HG03469 (cell line): ENCODE measurements around the gene MINPP1.

Source experiments
- ATAC-seq: cut with Tn5 transposase; IDR thresholded peaks from one replicate; pipeline ENCODE4 v1.9.1; 2021; ENCODE audit warnings: mild to moderate bottlenecking, moderate library complexity, moderate number of reproducible peaks; ENCODE audit not compliant: unreplicated experiment

The MINPP1 gene

GRCh38 chr10:87519582-87519981 is 14.9 kb downstream of the MINPP1 start:
- ATAC-seq = no peak

DNA sequence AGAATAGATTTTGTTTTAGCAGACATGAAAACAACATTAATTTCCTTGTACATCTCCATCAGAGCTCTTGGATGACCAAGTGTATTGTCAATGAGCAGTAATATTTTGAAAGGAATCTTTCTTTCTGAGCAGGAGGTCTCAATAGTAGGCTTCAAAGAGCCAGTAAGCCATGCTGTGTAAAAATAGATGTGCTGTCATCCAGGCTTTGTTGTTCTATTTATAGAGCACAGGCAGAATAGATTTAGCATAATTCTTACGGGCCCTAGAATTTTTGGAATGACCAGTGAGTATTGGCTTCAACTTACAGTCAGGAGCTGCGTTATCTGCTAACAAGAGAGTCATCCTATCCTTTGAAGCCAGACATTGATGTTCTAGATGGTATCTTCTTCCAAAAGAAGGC is 19.0 kb downstream of the MINPP1 start:
- ATAC-seq = no peak

DNA sequence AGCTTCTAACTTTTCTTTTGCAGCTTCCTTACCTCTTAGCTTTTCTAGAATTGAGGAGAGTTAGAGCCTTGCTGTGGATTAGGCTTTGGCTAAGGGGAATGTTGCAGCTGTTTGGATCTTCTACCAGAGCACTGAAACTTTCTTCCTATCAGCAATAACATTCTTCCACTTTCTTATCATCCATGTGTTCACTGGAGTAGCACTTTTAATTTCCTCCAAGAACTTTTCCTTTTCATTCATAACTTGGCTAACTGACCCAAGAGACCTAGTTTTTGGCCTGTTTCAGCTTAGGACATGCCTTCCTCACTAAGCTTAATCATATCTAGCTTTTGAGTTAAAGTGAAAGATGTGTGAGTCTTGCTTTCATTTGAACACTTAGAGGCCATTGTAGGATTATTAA is 19.6 kb downstream of the MINPP1 start:
- no peak for ATAC-seq

DNA sequence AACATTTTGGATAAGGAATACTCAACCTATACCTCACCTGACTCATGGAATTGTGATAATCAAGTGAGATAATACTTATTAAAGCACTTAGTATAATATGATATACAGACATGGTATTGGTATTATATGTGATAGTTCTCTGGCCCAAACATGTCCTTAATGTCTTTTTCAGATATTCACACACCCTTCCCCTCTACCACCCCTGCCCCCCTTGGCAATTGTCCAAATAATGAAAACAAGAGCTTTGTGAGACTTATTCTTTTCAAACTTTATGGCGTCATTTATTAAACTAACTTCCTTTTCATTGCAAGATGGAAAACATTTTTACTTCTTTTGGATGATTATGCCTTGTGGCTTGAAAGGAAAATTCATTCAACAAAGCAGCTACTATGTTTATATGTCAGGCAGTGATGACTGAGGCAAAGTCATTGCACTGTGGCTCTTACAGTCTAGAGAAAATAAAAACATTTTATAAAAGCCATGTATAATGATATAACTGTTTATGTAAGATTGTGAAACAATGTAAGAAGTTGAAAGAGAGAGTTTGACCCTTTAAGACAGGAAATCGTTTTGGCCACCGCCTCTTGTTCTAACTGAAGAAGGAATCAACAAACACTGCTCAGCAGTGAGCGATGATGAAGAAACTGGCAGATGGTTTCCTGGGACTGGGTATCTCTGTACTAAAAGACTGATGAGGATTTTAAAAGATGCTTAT is 27.4 kb downstream of the MINPP1 start:
- no peak for ATAC-seq

DNA sequence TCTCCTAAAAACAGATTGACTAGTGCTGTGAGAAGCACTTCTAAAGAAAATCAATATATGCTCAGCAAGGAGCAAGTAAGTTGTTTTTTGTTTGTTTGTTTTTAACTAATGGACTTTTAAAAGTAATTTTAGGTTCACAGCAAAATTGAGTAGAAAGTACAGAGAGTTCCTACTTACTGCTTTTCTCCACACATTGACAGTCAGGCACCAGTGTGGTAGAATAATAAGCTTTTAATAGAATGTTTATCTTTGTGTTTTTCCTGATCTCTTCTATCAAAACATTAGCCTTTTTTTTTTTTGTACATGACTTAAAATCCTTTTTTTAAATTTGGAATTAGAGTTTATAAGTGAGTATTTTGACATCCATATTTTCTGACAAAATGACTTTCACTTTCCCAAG is 28.0 kb downstream of the MINPP1 start:
- ATAC-seq = no peak

- ATAC-seq = no peak
Observed at GRCh38 chr10:87534173-87534858, 29.6 kb downstream of the MINPP1 start.

GRCh38 chr10:87538092-87539015 is 33.7 kb downstream of the MINPP1 start:
- ATAC-seq = no peak

DNA sequence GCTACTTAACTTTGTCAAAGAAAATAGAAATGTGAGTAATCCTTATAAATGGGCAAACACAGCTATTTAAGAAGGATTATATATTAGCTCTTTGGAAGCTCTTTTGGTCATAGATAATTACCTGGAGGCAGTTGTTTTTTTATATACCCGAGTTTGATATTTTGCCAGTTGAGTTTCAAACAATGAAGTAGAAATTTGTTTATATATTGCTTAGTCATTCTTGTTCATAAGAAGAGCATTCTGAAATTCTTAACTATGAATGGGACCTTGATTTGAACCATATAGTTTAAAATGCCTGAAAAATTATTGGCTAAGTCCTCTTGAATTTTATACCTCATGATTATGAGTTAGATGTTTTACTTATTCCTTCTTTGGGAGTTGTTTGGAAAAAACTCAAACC is 36.4 kb downstream of the MINPP1 start:
- ATAC-seq = no peak

DNA sequence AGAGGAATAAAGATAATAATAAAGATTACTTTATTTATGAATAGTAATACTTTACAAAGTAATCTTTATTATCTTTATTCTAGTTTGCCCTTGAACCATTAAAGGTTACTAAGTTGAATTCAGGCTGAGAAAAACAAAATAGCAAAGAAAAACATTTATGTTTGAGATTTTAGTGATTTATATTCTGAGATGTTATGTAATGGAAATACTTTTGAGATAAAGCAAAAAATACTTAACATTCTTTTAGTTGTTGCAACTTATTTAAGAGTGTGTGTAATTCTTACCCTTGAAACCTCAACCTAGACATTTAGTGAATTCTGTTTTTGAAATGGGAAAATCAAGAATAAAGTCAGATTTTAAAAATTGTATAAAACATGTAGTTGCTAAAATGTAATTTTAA is 40.0 kb downstream of the MINPP1 start:
- no peak for ATAC-seq

DNA sequence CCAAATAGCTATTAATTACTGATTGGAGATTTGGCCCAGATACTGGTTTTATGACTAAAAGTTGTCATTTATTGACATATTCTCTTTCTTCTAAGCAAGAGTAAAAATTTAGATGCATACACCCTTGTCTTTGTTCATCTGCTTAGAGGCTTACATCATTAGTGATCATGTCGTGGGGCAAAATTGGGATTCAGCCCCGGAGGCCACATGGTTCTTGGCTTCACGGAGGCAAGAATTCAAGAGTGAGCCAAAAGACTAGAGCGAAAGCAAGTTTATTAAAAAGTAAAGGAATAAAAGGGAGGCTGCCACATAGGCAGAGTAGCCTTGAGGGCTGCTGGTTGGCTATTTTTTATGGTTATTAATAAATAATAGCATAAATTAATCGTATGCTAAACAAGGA is 41.1 kb downstream of the MINPP1 start:
- no peak for ATAC-seq

DNA sequence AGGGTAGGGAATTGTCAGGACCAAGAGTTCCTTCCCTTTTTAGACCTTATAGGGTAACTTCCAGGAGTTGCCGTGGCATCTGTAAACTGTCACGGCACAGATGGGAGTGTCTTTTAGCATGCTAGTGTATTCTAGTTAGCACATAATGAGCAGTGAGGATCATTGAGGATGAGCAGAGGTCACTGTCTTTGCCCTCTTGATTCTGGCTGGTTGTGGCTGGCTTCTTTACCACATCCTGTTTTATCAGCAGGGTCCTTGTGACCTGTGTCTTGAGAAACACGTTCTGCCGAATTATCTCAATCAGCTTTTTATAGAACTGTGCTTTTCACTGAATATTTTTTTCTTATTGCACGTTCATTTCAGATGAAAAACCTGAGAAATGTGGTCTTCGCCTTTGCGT is 41.5 kb downstream of the MINPP1 start:
- ATAC-seq = no peak

- ATAC-seq = no peak
Observed at GRCh38 chr10:87546971-87547413, 42.3 kb downstream of the MINPP1 start.

DNA sequence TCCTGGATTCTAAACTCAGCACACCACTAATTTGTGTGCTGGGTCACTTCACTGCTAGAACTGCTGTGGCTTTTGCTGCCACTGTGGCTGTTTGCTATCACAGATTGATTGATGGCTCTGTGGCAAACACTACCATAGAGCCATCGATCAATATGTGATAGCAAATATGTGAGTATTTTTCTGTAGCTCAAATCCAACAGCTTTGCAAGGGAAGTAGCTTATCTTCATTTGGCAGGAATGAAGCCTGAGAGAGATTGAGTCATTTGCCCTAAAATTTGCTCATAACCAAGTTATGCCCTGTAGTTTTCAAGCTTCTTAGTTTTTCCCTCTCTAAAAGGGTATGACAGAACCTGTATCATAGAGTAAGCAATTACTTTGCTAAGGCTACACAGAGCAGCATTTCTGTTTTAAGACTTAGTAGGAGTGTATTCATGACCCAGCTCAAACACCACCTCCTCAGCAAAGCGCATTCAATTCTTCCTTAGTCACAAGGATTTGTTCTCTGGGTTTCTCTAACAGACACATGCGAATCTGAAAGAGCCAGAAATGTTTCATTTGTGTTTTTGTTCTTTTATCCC is 43.1 kb downstream of the MINPP1 start:
- no peak for ATAC-seq

DNA sequence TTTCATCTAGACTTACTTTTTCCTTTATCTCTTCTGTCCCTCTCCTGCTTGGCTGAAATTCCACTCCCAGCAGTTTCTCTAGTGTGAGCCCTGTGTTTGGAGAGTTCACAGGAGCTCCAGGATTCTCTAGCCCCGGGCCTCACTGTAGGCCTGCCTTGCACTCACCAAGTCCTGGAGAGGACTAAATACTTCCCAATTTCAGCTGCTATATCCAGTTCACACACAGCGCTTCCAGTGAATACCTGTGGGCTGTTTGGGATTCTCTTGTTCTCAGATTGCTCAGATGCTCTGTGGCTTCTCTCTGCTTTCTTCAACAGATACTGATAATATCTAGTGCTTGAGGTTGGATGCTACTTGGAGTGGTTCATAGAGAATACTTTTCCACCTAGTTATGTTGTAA is 46.0 kb downstream of the MINPP1 start:
- no peak for ATAC-seq

- no peak for ATAC-seq
Observed at GRCh38 chr10:87551326-87551725, 46.6 kb downstream of the MINPP1 start.

GRCh38 chr10:87552248-87552929 is 47.7 kb downstream of the MINPP1 start:
- no peak for ATAC-seq

GRCh38 chr10:87557409-87557808 is 52.7 kb downstream of the MINPP1 start:
- ATAC-seq = no peak

GRCh38 chr10:87558333-87558732 is 53.6 kb downstream of the MINPP1 start:
- ATAC-seq = no peak

GRCh38 chr10:87559392-87559791 is 54.7 kb downstream of the MINPP1 start:
- ATAC-seq = no peak

DNA sequence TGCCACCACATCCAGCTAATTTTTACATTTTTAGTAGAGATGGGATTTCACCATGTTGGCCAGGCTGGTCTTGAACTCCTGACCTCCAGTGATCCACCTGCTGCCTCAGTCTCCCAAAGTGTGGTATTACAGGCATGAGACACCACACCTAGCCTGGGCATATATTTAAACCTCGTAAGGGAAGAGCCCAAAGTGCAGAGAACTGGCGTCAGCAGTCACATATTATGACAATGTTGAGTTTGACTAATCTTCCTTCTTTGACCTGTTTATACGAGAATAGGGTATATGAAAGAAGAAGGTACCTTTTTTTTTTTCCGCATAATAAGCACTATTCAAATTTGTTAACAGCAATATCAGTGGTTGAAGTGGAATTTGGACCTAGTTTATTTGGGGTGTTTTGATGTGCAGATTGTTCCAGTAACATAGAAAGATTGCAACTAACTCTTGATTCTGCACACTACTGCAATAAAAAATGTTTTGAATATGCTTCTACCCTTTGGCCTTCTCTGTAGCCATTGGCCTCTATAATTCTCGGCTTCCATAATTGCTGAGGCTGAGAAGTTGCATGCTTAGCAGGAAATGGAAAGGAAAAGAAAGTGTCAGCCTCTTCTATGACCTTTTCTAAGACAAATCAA is 55.9 kb downstream of the MINPP1 start:
- no peak for ATAC-seq
